22Rv1 (cell line): Measurements from ENCODE around the gene PPIP5K2.

Experiments
- CTCF ChIP-seq: fragments of 450-650 bp; IDR thresholded peaks from 2 replicates; pipeline ENCODE4 v1.5.1; 2017; ENCODE audit warnings: mild to moderate bottlenecking
- ZFX ChIP-seq: fragments of 450-650 bp; IDR thresholded peaks from 2 replicates; pipeline ENCODE4 v1.6.1; 2017; ENCODE audit warnings: antibody characterized with exemption, borderline replicate concordance

GRCh38 chr5:103228588-103228987 lies 108.5 kb downstream of the PPIP5K2 start:
- TF ChIP-seq CTCF (no peak), ZFX (no peak)
